SK-N-SH (cell line): ENCODE results near the gene FBXO42. TPM values are rescaled to one million over a fixed set of nuclear protein-coding genes. Genes with fewer than 3 reads are reported as not detected.
A peak's percentile ranks its signal among the peaks of the same experiment; 100 is the strongest.

Experiments used
- CTCF ChIA-PET: fragments of 300-600, 350-600 bp; formaldehyde crosslinking; extraction: SDS; loops from one replicate; lab custom pipeline; 2021; lab: Yijun Ruan, JAX
- POLR2A ChIA-PET: fragments of 350-600 bp; sonication (Branson Sonifier 250); formaldehyde crosslinking; extraction: SDS; loops from one replicate; lab custom pipeline; 2020; ENCODE audit warnings: antibody characterized with exemption, inconsistent platforms; lab: Yijun Ruan, JAX
- DNase-seq: peaks from one replicate; pipeline ENCODE4 v3.0.0; 2012
- H2AFZ ChIP-seq: fragments of 200-600 bp; sonication (generic); 2 replicates; pipeline ENCODE4 v1.8.1; 2016; ENCODE audit warnings: antibody characterized with exemption, mild to moderate bottlenecking, low read depth
- H3F3A ChIP-seq: fragments of 200-600 bp; sonication (generic); replicated peaks from 2 replicates; pipeline ENCODE3; 2016; ENCODE audit warnings: antibody characterized with exemption, mild to moderate bottlenecking; ENCODE audit not compliant: insufficient read depth
- H3K27ac ChIP-seq, 2 experiments: fragments of 200-500 bp in 1 of 2; fragments of 200-600 bp in 1 of 2; sonication (Bioruptor generic) in 1 of 2; sonication (generic), shearing (Covaris generic) in 1 of 2; 2 replicates each; pipeline versions ENCODE4 v1.5.1 to v1.6.1; 2014 to 2016; ENCODE audit warnings: low read depth in 2 of 2, inconsistent platforms in 1 of 2, low read length in 1 of 2, mild to moderate bottlenecking in 1 of 2, mixed read lengths in 1 of 2
- H3K27me3 ChIP-seq: fragments of 200-600 bp; sonication (generic), shearing (Covaris generic); 2 replicates; pipeline ENCODE4 v1.6.1; 2016; ENCODE audit warnings: mixed run types; ENCODE audit not compliant: insufficient read depth
- H3K36me3 ChIP-seq, 2 experiments: fragments of 200-500 bp in 1 of 2; fragments of 200-600 bp in 1 of 2; sonication (Bioruptor generic) in 1 of 2; sonication (generic) in 1 of 2; replicated peaks in 1 of 2; 2 replicates each; pipeline versions ENCODE3 to v1.5.1; 2014 to 2016; ENCODE audit warnings: low read length in 1 of 2, mild to moderate bottlenecking in 1 of 2; ENCODE audit not compliant: insufficient read depth in 2 of 2, control insufficient read depth in 1 of 2
- H3K4me1 ChIP-seq, 2 experiments: fragments of 200-500 bp in 1 of 2; fragments of 200-600 bp in 1 of 2; sonication (Bioruptor generic) in 1 of 2; sonication (generic), shearing (Covaris generic) in 1 of 2; 2 replicates each; pipeline versions ENCODE4 v1.5.1 to v1.6.1; 2014 to 2016; ENCODE audit warnings: low read depth in 1 of 2, low read length in 1 of 2, mixed run types in 1 of 2; ENCODE audit not compliant: insufficient read depth in 2 of 2, control insufficient read depth in 1 of 2
- H3K4me2 ChIP-seq: fragments of 200-600 bp; sonication (generic), shearing (Covaris generic); 2 replicates; pipeline ENCODE4 v1.6.1; 2017; ENCODE audit warnings: mixed run types
- H3K4me3 ChIP-seq, 2 experiments: fragments of 200-500 bp in 1 of 2; fragments of 200-600 bp in 1 of 2; sonication (Bioruptor generic) in 1 of 2; sonication (generic), shearing (Covaris generic) in 1 of 2; 2 replicates each; pipeline versions ENCODE4 v1.5.1 to v1.8.1; 2014 to 2016; ENCODE audit warnings: low read depth in 2 of 2, inconsistent platforms in 1 of 2, low read length in 1 of 2, mild to moderate bottlenecking in 1 of 2, mixed read lengths in 1 of 2, moderate library complexity in 1 of 2
- H3K79me2 ChIP-seq: fragments of 200-600 bp; sonication (generic); 2 replicates; pipeline ENCODE4 v1.8.1; 2017; ENCODE audit warnings: mild to moderate bottlenecking; ENCODE audit not compliant: insufficient read depth
- H3K9ac ChIP-seq: fragments of 200-600 bp; sonication (generic); 2 replicates; pipeline ENCODE4 v1.6.1; 2017; ENCODE audit warnings: mixed run types
- H3K9me2 ChIP-seq: fragments of 200-600 bp; sonication (generic); 2 replicates; pipeline ENCODE4 v1.6.1; 2017; ENCODE audit warnings: mixed run types
- H3K9me3 ChIP-seq: fragments of 200-600 bp; sonication (generic); 2 replicates; pipeline ENCODE4 v1.6.1; 2017; ENCODE audit warnings: mixed run types, mild to moderate bottlenecking, moderate library complexity
- H4K20me1 ChIP-seq: fragments of 200-600 bp; sonication (generic); 2 replicates; pipeline ENCODE4 v1.6.1; 2017; ENCODE audit warnings: mild to moderate bottlenecking, mixed run types; ENCODE audit not compliant: insufficient read depth
- CHD2 ChIP-seq: fragments of 150-350 bp; IDR thresholded peaks from 2 replicates; pipeline ENCODE4 v1.6.1; 2018; ENCODE audit warnings: low read length; ENCODE audit not compliant: partially characterized antibody
- CTCF ChIP-seq: fragments of 200-600 bp; sonication (generic); IDR thresholded peaks from 2 replicates; pipeline ENCODE4 v1.6.1; 2017; ENCODE audit warnings: antibody characterized with exemption, mild to moderate bottlenecking, moderate library complexity
- FOXM1 ChIP-seq: IDR thresholded peaks from 2 replicates; pipeline ENCODE4 v1.4.0; 2012; ENCODE audit warnings: low read depth, mild to moderate bottlenecking
- NFIC ChIP-seq: IDR thresholded peaks from 2 replicates; pipeline ENCODE4 v1.4.0; 2012; ENCODE audit warnings: borderline replicate concordance
- TCF12 ChIP-seq: IDR thresholded peaks from 2 replicates; pipeline ENCODE4 v1.4.0; 2012
- TEAD4 ChIP-seq: IDR thresholded peaks from 2 replicates; pipeline ENCODE4 v1.4.0; 2012; ENCODE audit warnings: mild to moderate bottlenecking, borderline replicate concordance; ENCODE audit not compliant: insufficient read depth
- USF2 ChIP-seq: fragments of 150-350 bp; IDR thresholded peaks from 2 replicates; pipeline ENCODE4 v1.6.1; 2017; ENCODE audit warnings: antibody characterized with exemption, low read length, low read depth, borderline replicate concordance
- YY1 ChIP-seq: IDR thresholded peaks from 2 replicates; pipeline ENCODE4 v1.4.0; 2012; ENCODE audit warnings: low read depth, mild to moderate bottlenecking
- ZBTB33 ChIP-seq: IDR thresholded peaks from 2 replicates; pipeline ENCODE4 v1.4.0; 2012; ENCODE audit warnings: low read depth, borderline replicate concordance
- WGBS: methylation state at CpG from one replicate; pipeline ENCODE4 v1.1.6; 2017; ENCODE audit warnings: low lambda C conversion rate; 5-methylcytosine and 5-hydroxymethylcytosine counted together
- polyA plus RNA-seq, 3 experiments: library from polyadenylated mRNA; depleted of rRNA; stranded (reverse); fragments of >200 nt; gene quantifications; 2 replicates each; pipeline ENCODE4 v1.2.3, GENCODE V29; 2012

FBXO42 gene
- polyA plus RNA-seq, 1 of the 3 experiments (the other 2 are of a cell fraction), result 8.6 TPM

- no peak for TF ChIP-seq CTCF
- no peak for TF ChIP-seq NFIC
- TF ChIP-seq CHD2, result no peak
- TF ChIP-seq ZBTB33, result no peak
- no peak for TF ChIP-seq USF2
- TF ChIP-seq TEAD4, result no peak
- TF ChIP-seq TCF12, result no peak
- TF ChIP-seq FOXM1, result no peak
Observed at GRCh38 chr1:16352842-16353535, 709 bp upstream of the FBXO42 start (continued).

GRCh38 chr1:16351456-16351993, 755 bp downstream of the FBXO42 start:
- H3K4me1 ChIP-seq, result peaks cover 6 to 18% of the 10 kb centered on the region in 2 experiments; a peak in 3 of 4 replicates
- H3K9me2 ChIP-seq, result no peaks in the 10 kb centered on the region
- peak overlapping the region; percentile 74 to 75 for H3K27ac ChIP-seq
- peak overlapping the region; percentile 84 for H3K4me2 ChIP-seq
- no peaks in the 10 kb centered on the region for H3K36me3 ChIP-seq
- H3K9me3 ChIP-seq, result no peaks in the 10 kb centered on the region
- H4K20me1 ChIP-seq, result peaks cover 46% of the 10 kb centered on the region
- no peaks in the 10 kb centered on the region for H3K27me3 ChIP-seq
- peaks cover 57% of the 10 kb centered on the region for H3K79me2 ChIP-seq
- 3% methylated on average over 18 of the region's 20 CpGs for WGBS
- ChIA-PET POLR2A (interaction anchor here (0.8 to 1.2 kb wide), 3 partner anchors 12 to 111 kb away, joined by 4 to 5 read pairs (median 5); no protein-coding TSS in a partner anchor), CTCF (interaction anchor here (0.7 to 4.3 kb wide), 13 partner anchors 12 to 295 kb away, joined by 3 to 46 read pairs (median 4); no protein-coding TSS in a partner anchor)
- peak overlapping the region; percentile 94 for H3K9ac ChIP-seq
- peaks cover 11% of the 10 kb centered on the region for H3F3A ChIP-seq
- no peak for TF ChIP-seq YY1
- H2AFZ ChIP-seq, result no peak overlapping the region
- peak overlapping the region; percentile 69 to 82 for H3K4me3 ChIP-seq
- no peak for DNase-seq
